K562 (cell line): ENCODE results near the gene MBOAT7. TPM values are rescaled to one million over a fixed set of nuclear protein-coding genes. Genes with fewer than 3 reads are reported as not detected.

ENCODE experiments used
- BRD4 ChIP-seq: fragments of 200-600 bp; sonication (generic); IDR thresholded peaks from 2 replicates; pipeline ENCODE4 v1.6.1; 2017; ENCODE audit warnings: inconsistent platforms
- CBX8 ChIP-seq: fragments of 200-600 bp; sonication (generic); IDR thresholded peaks from 2 replicates; pipeline ENCODE4 v1.6.1; 2012; ENCODE audit warnings: borderline replicate concordance, mixed run types, low read depth, mild to moderate bottlenecking, moderate library complexity, mixed read lengths, low read length, control low read depth, inconsistent platforms; ENCODE audit not compliant: poor library complexity, severe bottlenecking; ENCODE audit errors: extremely low read depth
- CUX1 ChIP-seq: fragments of 200-800 bp; sonication (Bioruptor generic); IDR thresholded peaks from 2 replicates; pipeline ENCODE4 v1.6.1; 2016; ENCODE audit warnings: missing genetic modification characterization, missing compliant biosample characterization
- DIDO1 ChIP-seq: fragments of 450-650 bp; IDR thresholded peaks from 2 replicates; pipeline ENCODE4 v1.6.1; 2016; ENCODE audit warnings: low read depth, missing biosample characterization, missing genetic modification characterization
- EGR1 ChIP-seq: fragments of 450-650 bp; conservative IDR thresholded peaks from 2 replicates; pipeline ENCODE4 v1.6.1; 2017; ENCODE audit warnings: mild to moderate bottlenecking
- FIP1L1 ChIP-seq: fragments of 200-400 bp; formaldehyde crosslinking; IDR thresholded peaks from 2 replicates; pipeline ENCODE4 v1.6.1; 2018; ENCODE audit warnings: mild to moderate bottlenecking, low read depth, low read length; ENCODE audit not compliant: poor library complexity, severe bottlenecking
- FOXA1 ChIP-seq: fragments of 450-650 bp; IDR thresholded peaks from 2 replicates; pipeline ENCODE4 v1.6.1; 2016; ENCODE audit warnings: mild to moderate bottlenecking, borderline replicate concordance
- LARP7 ChIP-seq: fragments of 450-650 bp; IDR thresholded peaks from 2 replicates; pipeline ENCODE4 v1.6.1; 2016
- POLR2H ChIP-seq: IDR thresholded peaks from 2 replicates; pipeline ENCODE4 v1.6.1; 2016; ENCODE audit warnings: missing genetic modification characterization, low read depth, mild to moderate bottlenecking, control low read depth, missing compliant biosample characterization, moderate library complexity
- RERE ChIP-seq: sonication (generic); formaldehyde crosslinking; IDR thresholded peaks from 2 replicates; pipeline ENCODE4 v1.8.0; 2023; ENCODE audit warnings: missing genetic modification reagents, mild to moderate bottlenecking, borderline replicate concordance
- SAP30 ChIP-seq: fragments of 200-600 bp; sonication (generic); IDR thresholded peaks from 2 replicates; pipeline ENCODE4 v1.6.1; 2012; ENCODE audit warnings: borderline replicate concordance, low read depth, mild to moderate bottlenecking, moderate library complexity, low read length, control low read depth, inconsistent platforms; ENCODE audit not compliant: insufficient read depth, poor library complexity, severe bottlenecking
- SIRT6 ChIP-seq: IDR thresholded peaks from one replicate; pipeline ENCODE4 v1.6.1; 2012; ENCODE audit warnings: low read depth, mild to moderate bottlenecking, control low read depth, inconsistent platforms, low read length, moderate library complexity
- SMC3 ChIP-seq: conservative IDR thresholded peaks from 2 replicates; pipeline ENCODE4 v1.6.1; 2011; ENCODE audit warnings: low read depth, low read length, improper control_type of control experiment; ENCODE audit not compliant: insufficient read depth
- ZBTB17 ChIP-seq: fragments of 450-650 bp; formaldehyde crosslinking; IDR thresholded peaks from 2 replicates; pipeline ENCODE4 v1.4.0; 2020; ENCODE audit warnings: mild to moderate bottlenecking
- ZNF311 ChIP-seq: fragments of 250-450 bp; sonication (Bioruptor Pico); IDR thresholded peaks from 2 replicates; pipeline ENCODE4 v1.4.0; 2020; ENCODE audit warnings: mild to moderate bottlenecking, moderate library complexity
- ZNF668 ChIP-seq: fragments of 250-450 bp; sonication (Bioruptor Pico); IDR thresholded peaks from 2 replicates; pipeline ENCODE4 v1.8.0; 2022; ENCODE audit warnings: mild to moderate bottlenecking, inconsistent platforms
- polyA plus RNA-seq, 8 experiments: library from polyadenylated mRNA; depleted of rRNA in 4 of 8; stranded (reverse) in 5 of 8; unstranded in 3 of 8; fragments of >200 nt; fragmentation: Nextera tagmentation in 2 of 8; fragmentation: Illumina TruSeq in 1 of 8; extraction: Ambion mirVana in 2 of 8; extraction: Trizol in 1 of 8; gene quantifications; 2 replicates each; pipeline versions ENCODE4 v1.2.1 to v1.2.3, GENCODE V29; 2011 to 2014; ENCODE audit warnings: inconsistent platforms in 1 of 8, missing spikeins in 1 of 8
- total RNA-seq, 7 experiments: library from RNA; depleted of rRNA in 6 of 7; stranded (reverse); fragments of >200 nt in 6 of 7; fragmentation: Illumina TruSeq in 2 of 7; extraction: Trizol in 2 of 7; gene quantifications; 2 replicates each; pipeline versions ENCODE4 v1.2.1 to v1.2.3, GENCODE V29; 2011 to 2021; ENCODE audit warnings: low replicate concordance in 1 of 7

MBOAT7 gene
- total and polyA plus RNA-seq, 9 of the 15 experiments (the other 6 are each of a cell fraction or from before 2014, with no cell fraction given): 1.4 to 153 (median 56.1) TPM

- TF ChIP-seq SIRT6 (no peak), SAP30 (peak; percentile 78), POLR2H (tag) (no peak), ZNF311 (CRISPR knock-in tag) (no peak), SMC3 (no peak), FIP1L1 (peak; percentile 17), EGR1 (peak; percentile 84), ZNF668 (CRISPR knock-in tag) (no peak), RERE (no peak), CUX1 (CRISPR knock-in tag) (no peak), FOXA1 (no peak), DIDO1 (no peak), LARP7 (no peak), ZBTB17 (CRISPR knock-in tag) (no peak), CBX8 (no peak), BRD4 (no peak)
These were observed at the start of gene MBOAT7 (continued) for GRCh38 chr19:54189145-54189734.
